ENCODE results near the gene CDKAL1.
"Not testable (repeated sequence)": the region's sequence is repeated elsewhere in the genome, so short reads cannot be mapped to it uniquely, and the experiment has no call there.

CDKAL1 gene

DNA sequence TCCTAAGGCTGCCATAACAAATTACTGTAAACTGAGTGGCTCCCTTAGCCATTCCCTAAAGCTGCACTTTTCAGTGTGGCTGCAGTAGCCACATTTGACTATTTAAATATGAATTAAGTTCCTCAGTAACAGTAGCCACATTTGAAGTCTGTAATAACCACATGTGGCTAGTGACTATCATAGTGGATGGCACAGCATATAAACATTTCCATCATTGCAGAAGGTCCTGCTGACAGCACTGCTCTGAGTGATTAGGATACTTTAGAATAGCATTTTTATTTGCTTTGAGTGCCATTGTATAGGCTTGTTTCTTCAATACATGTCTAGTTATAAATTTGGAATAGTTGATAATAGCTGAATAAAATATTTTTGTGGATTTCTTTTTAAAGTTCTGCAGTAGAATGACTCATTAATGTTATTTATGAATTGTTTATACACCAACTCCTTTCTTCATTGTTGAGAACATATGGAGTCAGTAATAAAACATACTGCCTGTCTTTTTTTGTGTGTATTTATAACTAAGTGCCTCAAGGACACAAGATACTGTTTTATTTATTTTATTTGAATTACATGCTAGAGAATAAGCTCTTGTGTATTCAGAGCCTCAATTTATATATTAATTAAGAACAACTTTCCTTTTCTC is 217.2 kb downstream of the CDKAL1 start:
- DNase-seq = no peak

DNA sequence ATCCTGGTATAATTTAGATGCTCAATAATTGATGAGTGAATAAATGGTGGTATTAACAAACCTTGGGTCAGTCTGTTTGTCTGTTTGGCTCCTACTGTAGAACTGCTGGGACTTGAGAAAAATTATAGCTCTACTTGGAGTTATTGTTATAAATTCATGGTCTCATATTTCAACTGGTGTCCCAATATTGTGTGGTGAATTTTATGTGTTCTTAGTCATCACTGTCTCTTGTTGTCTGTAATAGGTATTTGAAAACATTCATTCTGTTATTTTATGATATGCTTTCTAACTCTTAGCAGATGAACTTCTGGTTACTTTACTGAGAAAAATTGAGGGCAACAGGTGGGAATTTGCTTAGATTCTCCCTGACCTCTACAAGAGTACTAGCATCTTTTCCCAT is 221.4 kb downstream of the CDKAL1 start:
- DNase-seq = no peak

DNA sequence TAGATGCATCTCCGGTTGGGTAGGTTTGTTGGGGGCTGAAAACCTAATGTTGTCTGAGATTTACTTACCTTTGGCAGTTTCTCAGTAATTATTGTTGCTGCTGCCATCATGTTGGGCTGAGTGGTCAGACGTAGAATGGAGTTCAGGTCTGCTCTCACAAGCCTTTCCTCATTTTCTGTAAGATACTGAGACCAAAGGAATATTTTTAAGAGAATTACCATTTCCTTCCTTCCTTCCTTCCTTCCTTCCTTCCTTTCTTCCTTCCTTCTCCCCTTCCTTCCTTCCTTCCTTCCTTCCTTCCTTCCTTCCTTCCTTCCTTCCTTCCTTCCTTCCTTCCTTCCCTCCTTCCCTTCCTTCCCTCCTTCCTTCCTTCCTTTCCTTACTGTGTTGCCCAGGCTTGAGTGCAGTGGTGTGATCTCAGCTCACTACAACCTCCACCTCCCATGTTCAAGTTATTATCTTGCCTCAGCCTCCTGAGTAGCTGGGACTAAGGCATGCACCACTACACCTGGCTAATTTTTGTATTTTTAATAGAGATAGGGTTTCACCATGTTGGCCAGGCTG is 222.4 kb downstream of the CDKAL1 start:
- DNase-seq = not testable (repeated sequence)

DNA sequence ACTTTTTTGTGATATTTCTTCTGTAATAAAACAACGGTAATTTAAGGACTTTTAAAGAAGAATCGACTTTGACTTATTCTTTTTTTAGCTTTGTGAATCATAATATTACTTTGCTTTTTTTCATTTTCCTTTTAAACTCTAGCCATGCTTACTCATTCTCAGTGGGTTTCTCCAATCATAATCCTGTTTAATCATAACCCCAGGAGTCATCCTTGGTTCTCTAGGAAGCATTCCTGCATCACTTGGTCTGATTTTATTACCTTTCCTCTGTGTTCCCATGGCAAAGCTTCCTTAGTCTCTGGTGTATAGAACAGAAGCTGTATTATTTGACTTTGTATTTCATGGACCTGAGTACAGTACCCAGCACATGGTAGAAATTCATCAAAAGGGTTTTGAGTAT is 223.5 kb downstream of the CDKAL1 start:
- no peak for DNase-seq

- no peak for DNase-seq
Observed at GRCh38 chr6:20763296-20763695, 229.0 kb downstream of the CDKAL1 start.

DNA sequence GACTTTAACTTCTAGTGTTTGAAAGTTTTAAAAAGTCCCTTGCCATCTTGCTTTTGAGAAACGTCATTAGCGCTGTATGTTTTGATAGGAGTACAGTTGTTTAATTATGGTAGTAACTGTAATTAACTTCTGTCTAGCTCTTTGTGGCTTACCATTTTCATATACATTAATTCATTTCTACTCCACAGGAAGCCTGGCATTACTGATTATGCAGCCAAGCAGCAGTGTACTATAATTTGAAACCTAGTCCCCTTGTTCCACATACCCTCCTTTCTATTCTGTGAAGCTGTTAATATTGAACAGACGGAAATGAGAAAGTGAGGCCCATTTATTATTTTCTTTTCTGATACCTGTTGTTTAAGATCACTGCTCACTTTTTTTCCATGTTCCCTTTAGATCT is 235.4 kb downstream of the CDKAL1 start:
- DNase-seq = no peak

GRCh38 chr6:20770773-20771172 is 236.5 kb downstream of the CDKAL1 start:
- no peak for DNase-seq

DNA sequence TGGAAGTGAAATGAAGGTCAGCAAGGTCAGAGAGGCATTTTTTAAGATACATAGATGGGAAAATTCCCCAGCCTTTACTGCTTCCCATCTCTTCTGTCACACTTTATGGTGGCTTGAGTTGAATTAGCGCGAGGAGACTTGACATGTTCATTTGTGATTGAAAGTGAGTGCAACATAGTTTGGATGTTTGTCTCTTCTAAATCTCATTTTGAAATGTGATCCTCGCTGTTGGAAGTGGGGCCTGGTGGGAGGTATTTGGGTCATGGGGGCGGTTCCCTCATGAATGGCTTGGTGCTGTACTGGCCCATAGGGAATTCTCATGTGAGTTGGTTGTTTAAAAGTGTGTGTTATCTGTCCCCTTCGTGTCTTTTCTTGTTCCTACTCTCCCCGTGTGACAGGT is 237.2 kb downstream of the CDKAL1 start:
- DNase-seq = no peak

GRCh38 chr6:20773822-20774221 is 239.6 kb downstream of the CDKAL1 start:
- DNase-seq = no peak

GRCh38 chr6:20775981-20776380 is 241.7 kb downstream of the CDKAL1 start:
- DNase-seq = no peak

GRCh38 chr6:20777801-20778200 is 243.5 kb downstream of the CDKAL1 start:
- DNase-seq = no peak

DNA sequence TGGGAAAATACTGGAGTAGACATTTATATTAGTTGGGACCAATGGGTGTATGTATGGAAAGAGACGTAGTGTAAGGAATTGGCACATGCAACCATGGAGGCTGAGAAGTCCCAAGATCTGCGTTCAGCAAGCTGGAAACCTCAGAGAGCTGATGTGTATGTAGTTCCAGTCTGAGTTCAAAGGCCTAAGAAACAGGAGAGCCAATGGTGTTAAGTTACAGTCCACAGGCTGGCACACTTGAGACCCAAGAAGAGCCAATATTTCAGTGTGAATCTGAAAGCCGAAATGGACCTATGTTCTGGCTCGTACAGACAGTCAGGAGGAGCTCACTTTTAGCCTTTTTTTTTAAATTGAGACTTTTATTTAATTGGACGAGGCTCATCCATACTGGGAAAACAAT is 244.2 kb downstream of the CDKAL1 start:
- no peak for DNase-seq

DNA sequence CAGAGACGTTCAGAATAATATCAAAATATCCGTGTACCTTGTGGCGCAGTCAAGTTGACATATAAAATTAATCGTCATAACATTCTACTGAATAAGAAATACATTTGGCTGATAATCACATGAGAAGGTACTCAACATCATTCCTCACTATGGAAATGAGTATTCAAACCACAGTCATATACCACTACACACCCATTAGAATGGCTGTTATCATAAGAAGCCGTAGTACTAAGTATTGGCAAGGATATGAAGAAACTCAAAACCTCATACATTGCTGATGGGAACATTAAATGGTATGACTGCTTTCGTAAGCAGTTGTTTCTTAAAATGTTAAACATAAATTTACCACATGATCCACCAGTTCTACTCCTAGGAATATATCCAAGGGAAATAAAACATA is 244.7 kb downstream of the CDKAL1 start:
- DNase-seq = no peak

- no peak for DNase-seq
Observed at GRCh38 chr6:20789162-20789561, 254.9 kb downstream of the CDKAL1 start.

DNA sequence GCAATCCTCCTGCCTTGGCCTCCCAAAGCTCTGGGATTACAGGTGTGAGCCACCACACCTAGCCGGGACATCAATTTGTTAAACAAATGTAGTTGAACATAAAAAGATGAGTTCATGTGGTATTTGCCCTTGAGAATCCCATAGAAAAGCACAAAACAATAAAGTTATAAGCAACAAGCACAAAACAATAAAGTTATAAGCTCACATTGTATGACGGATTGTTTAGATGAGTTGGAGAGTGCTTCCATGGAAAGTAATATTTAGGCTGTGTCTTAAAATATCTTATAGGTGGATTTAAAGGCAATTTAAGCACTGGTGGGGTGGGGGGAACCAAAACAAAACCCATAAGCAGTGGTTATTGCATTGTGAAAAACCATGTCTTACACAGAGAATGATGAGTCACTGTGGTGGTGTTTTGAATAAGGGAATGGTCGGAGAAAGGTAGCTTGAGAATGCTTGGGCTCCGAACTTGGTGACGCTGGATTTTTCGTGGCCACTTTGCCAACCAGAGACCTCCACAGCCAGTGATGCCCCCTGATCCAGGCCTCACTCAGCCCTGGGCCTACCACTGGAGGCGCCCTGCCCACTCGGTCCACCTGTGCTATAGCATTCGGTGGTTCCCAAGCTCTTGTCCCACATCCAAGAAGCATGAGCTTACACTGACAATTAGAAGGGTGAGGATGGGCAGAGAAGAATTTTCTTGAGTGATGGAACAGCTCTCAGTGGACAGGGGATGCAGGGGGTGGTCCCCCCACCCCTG is 256.0 kb downstream of the CDKAL1 start:
- no peak for DNase-seq

- DNase-seq = no peak
Observed at GRCh38 chr6:20791074-20791473, 256.8 kb downstream of the CDKAL1 start.

GRCh38 chr6:20791944-20792343 is 257.7 kb downstream of the CDKAL1 start:
- DNase-seq = no peak

DNA sequence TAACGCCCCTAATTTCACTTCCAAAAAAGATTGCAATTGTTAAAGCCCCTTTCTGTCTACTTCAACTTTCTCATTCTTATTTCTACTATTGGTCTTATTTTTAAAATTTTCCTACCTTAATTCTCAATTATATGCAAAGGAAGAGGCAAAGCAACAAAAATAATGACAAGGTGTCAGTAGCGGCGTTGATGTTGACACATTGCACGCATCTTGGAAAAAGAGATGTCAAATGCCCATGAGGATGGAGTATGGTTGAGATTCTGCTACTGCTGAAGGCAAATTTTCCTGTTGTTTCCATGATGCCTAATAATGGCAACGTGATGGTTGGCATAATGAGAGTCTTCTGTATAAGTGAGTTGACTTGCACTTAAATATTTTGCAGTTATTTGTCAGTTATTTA is 258.9 kb downstream of the CDKAL1 start:
- no peak for DNase-seq

- DNase-seq = no peak
Observed at GRCh38 chr6:20797597-20797996, 263.3 kb downstream of the CDKAL1 start.

DNA sequence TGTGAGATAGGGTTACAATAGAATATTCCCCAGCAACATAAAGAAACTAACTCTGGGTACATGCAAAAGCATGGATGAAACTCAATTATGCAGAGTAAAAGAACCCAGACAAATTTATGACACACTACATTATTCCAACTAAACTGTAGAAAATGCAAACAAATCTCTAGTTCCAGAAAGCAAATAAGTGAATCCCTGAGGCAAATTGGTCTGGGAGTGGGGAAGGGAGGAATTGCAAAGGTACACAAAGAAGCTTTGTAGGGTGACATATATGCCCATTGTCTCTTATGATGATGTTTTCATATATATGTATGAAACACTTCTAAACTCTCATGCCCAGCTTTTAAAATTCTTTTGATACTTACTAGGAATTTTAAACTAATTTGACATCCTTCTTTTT is 266.0 kb downstream of the CDKAL1 start:
- no peak for DNase-seq

DNA sequence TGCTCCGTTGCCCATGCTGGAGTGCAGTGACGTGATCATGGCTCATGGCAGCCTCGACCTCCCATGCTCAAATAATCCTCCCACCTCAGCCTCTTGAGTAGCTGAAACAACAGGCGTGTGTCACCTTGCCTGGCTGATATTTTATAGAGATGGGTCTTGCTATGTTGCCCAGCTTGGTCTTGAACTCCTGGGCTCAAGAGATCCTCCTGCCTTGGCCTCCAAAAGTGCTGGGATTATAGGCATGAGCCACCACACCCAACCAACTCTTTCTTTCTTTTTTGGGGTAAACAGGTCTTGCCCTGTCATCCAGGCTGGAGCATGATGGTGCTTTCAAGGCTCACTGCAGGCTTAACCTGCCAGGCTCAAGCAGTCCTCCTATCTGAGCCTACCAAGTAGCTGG is 266.4 kb downstream of the CDKAL1 start:
- DNase-seq = no peak

DNA sequence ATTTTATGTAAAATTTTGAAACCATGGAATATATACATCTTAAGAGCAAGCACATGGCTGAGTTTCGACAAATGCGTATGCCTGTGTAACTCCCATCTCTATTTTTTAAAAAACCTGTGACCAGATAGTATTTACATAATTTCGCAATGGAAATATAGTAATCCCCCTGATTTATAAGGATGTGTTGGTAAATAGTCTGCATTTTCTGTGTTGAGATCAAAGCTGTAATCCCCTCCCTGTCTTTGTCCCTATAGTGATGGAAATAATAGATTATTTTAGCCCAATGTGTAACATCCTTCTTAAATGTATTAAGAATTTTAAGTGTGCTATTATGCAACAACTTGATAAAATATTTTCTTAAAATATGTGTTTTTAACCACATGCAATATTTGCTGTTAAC is 267.3 kb downstream of the CDKAL1 start:
- no peak for DNase-seq

- no peak for DNase-seq
Observed at GRCh38 chr6:20802596-20802995, 268.3 kb downstream of the CDKAL1 start.

- no peak for DNase-seq
Observed at GRCh38 chr6:20805021-20805420, 270.8 kb downstream of the CDKAL1 start.

GRCh38 chr6:20806669-20807068 is 272.4 kb downstream of the CDKAL1 start:
- DNase-seq = no peak

Measured in NCI-H774 (cell line).